ENCODE measurements around the gene NUP93.

NUP93 gene

DNA sequence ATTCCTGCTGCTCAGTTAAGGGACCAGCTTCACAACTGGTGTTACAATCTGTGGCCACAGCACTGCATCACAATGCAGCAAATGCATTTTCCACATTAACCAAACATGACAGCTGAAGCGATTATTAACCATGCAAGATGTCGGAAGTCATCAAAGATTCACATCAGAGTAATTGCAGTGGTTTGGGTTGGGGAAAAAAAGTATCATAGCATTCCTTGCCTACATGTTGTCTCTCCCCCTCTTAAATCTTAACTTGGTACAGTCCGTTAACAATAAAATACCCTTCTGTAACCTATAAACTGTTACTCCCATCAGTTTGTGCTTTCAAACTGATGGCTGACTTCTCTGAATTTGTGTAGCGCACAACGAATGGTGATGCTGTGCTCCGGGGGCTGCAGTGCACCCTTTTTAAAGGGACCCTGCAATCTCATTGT, 51.6 kb downstream of the NUP93 start:
- H3K4me3 ChIP-seq (replicated peaks; ENCODE audit: low read depth, low read length), result no peak overlapping the region
- TF ChIP-seq, protein P1, sequence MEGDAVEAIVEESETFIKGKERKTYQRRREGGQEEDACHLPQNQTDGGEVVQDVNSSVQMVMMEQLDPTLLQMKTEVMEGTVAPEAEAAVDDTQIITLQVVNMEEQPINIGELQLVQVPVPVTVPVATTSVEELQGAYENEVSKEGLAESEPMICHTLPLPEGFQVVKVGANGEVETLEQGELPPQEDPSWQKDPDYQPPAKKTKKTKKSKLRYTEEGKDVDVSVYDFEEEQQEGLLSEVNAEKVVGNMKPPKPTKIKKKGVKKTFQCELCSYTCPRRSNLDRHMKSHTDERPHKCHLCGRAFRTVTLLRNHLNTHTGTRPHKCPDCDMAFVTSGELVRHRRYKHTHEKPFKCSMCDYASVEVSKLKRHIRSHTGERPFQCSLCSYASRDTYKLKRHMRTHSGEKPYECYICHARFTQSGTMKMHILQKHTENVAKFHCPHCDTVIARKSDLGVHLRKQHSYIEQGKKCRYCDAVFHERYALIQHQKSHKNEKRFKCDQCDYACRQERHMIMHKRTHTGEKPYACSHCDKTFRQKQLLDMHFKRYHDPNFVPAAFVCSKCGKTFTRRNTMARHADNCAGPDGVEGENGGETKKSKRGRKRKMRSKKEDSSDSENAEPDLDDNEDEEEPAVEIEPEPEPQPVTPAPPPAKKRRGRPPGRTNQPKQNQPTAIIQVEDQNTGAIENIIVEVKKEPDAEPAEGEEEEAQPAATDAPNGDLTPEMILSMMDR (IDR thresholded peaks at IDR 0.05; ENCODE audit: low read length, missing control alignments), result no peak
- no peak for DNase-seq (ENCODE audit: low read depth)

DNA sequence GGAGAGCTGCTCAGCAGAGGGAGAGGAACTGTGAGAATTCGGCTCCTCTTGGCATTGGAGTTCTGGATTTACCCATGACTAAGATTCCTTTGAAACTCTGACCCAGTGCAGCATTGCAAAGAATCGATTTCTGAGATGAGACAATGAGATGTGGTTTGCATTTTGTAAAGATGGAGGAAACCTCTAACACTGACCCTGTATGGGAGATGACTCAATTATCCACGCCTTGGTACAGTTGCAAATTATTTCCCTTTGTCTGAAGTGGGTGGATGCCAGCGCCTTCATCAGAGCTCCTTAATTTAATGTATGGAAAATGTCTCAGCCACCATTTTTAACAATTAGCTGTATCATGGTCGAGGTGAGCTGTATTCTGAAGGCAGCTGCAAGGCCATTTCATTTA, 53.4 kb downstream of the NUP93 start:
- TF ChIP-seq, protein P1 (IDR thresholded peaks at IDR 0.05; ENCODE audit: low read length, missing control alignments), result no peak
- no peak overlapping the region for H3K4me3 ChIP-seq (replicated peaks; ENCODE audit: low read depth, low read length)
- DNase-seq (ENCODE audit: low read depth), result no peak

DNA sequence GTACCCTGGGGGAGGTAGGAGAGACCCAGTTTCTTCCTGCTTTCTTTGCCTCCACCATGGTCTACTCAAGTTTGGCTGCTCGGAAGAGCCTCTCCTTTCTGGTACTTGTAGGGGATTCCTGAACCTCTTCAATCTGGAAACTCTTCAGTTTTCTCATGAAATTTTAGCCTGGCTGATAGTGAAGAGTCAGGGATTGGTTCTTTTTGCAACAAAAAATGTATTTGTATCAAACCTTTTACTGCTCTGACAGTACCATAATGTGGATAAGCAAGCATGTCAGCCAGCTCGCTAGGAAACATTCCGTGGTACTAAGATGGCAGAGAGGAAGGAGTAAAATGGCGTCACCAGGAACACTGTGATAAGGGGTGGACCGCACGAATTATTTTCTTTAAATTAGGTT, 55.4 kb downstream of the NUP93 start:
- TF ChIP-seq, protein P1 (IDR thresholded peaks at IDR 0.05; ENCODE audit: low read length, missing control alignments), result no peak
- DNase-seq (ENCODE audit: low read depth), result no peak
- no peak overlapping the region for H3K4me3 ChIP-seq (replicated peaks; ENCODE audit: low read depth, low read length)

DNA sequence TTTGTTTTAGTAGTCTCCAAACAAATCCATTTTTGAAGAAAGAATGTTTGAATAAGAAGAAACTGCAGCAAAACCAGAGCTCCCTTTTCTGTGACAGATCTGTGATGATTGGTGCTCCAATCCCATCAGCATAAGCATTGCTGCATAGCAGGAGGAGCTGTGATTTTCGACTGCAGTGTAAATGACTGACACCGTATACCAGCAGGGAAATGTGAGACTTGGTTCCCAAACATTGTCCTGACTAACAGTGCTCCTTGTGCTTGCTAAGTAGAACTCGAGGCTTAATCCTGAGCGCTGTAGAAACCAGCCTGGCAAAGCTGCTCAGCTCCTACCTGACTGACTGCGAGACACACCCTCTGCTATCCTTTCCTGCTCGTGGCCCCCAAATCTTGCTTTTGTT, 57.2 kb downstream of the NUP93 start:
- TF ChIP-seq, protein P1 (IDR thresholded peaks at IDR 0.05; ENCODE audit: low read length, missing control alignments), result no peak
- no peak for DNase-seq (ENCODE audit: low read depth)
- H3K4me3 ChIP-seq (replicated peaks; ENCODE audit: low read depth, low read length), result no peak overlapping the region

DNA sequence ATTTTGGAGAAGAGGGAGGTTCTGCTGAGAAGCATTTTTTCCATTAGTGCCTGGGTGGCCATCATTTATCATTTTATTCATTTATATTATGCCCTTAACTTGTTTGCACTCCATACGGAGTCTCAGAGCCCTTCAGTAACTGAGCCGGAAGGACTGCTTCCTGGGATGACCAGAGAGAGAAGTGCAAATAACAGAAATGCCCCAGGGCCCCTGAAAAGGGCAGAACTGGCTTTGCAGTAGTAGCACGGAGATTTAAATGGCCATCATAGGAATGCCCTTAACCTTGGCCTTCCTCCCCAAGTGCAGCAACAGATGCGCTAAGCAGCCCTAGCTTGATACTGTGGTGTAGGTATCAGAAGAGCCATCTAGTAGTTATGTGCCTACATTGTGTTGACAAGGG, 58.5 kb downstream of the NUP93 start:
- no peak for DNase-seq (ENCODE audit: low read depth)
- no peak overlapping the region for H3K4me3 ChIP-seq (replicated peaks; ENCODE audit: low read depth, low read length)
- TF ChIP-seq, protein P1 (IDR thresholded peaks at IDR 0.05; ENCODE audit: low read length, missing control alignments), result no peak

DNA sequence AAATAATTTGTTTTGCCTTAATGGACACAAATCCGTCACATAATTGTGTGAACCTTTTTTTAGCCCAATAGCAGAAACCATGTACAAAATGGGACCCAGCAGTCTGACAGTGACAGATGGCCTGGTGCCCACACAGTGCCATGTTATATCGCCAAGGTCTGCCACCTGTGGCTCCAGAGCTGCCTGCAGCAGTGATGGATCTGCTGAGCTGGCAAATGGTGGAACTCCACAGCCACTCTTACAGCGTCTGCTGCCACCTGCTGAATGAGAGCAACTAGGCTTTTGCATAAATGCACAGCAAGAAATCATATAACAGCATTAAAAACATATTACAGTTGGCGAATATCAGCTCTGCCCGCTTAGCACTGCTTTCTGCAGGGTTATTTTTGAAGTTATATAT, 59.4 kb downstream of the NUP93 start:
- no peak overlapping the region for H3K4me3 ChIP-seq (replicated peaks; ENCODE audit: low read depth, low read length)
- DNase-seq (ENCODE audit: low read depth), result peak; percentile 48
- TF ChIP-seq, protein P1 (IDR thresholded peaks at IDR 0.05; ENCODE audit: low read length, missing control alignments), result peak; percentile 32

DNA sequence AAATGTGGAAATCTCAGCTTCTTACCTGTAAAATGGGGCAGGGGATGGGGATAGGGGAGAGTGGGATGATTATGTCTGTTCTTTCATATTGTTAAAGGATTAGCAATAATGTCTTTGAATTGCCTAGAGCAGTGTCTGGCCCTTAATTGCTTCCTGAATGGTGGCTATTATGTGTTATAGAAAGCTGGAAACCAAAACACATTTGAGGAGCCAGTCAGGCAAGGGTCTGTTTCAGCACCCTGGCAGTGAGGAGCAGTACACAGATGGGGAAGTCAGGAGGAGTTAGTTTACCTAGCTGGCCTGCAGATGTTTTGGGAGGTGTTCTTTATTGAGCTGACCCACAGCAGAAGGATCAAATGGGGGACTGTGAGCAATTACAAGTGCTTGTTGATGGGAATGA, 63.0 kb downstream of the NUP93 start:
- no peak for DNase-seq (ENCODE audit: low read depth)
- TF ChIP-seq, protein P1 (IDR thresholded peaks at IDR 0.05; ENCODE audit: low read length, missing control alignments), result no peak
- no peak overlapping the region for H3K4me3 ChIP-seq (replicated peaks; ENCODE audit: low read depth, low read length)
